ENCODE results near the gene CYSTM1.

CYSTM1 gene

DNA sequence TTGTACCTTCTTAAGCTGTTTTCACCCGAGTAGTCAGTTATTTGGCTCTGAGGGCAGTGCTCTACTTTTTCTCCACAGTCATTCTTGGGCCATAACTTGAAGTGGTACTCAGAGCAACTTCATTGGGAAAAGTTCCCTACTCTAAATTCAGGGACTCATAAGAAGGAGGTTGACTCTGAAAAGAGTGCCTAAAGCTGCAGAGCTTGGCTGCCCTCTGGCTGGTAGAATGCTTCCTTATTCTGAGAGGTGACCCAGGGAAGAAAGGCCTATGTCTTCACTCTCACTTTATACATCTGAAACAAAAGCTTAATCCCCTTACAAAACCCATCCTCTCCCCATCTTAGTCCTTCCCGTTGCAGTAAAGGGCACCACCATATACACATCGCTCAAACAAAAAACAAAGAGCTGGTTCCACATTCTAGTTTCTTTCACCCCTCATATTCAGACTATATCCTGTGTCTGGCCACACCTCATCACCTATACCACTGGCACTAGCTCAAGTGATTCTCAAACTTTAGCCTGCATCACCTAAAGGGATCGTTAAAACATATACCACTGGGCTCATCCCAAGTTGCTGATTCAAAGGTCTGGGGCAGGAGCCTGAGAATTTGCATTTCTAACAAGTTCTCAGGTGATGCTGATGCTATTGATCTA, 41.3 kb upstream of the CYSTM1 start:
- TF ChIP-seq, protein P1, sequence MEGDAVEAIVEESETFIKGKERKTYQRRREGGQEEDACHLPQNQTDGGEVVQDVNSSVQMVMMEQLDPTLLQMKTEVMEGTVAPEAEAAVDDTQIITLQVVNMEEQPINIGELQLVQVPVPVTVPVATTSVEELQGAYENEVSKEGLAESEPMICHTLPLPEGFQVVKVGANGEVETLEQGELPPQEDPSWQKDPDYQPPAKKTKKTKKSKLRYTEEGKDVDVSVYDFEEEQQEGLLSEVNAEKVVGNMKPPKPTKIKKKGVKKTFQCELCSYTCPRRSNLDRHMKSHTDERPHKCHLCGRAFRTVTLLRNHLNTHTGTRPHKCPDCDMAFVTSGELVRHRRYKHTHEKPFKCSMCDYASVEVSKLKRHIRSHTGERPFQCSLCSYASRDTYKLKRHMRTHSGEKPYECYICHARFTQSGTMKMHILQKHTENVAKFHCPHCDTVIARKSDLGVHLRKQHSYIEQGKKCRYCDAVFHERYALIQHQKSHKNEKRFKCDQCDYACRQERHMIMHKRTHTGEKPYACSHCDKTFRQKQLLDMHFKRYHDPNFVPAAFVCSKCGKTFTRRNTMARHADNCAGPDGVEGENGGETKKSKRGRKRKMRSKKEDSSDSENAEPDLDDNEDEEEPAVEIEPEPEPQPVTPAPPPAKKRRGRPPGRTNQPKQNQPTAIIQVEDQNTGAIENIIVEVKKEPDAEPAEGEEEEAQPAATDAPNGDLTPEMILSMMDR (IDR thresholded peaks at IDR 0.05; ENCODE audit: insufficient read depth, low read depth, low read length, missing control alignments): no peak
- H3K4me3 ChIP-seq (ENCODE audit: low read depth, low read length): no peak overlapping the region
- no peak for DNase-seq (ENCODE audit: low read depth)

DNA sequence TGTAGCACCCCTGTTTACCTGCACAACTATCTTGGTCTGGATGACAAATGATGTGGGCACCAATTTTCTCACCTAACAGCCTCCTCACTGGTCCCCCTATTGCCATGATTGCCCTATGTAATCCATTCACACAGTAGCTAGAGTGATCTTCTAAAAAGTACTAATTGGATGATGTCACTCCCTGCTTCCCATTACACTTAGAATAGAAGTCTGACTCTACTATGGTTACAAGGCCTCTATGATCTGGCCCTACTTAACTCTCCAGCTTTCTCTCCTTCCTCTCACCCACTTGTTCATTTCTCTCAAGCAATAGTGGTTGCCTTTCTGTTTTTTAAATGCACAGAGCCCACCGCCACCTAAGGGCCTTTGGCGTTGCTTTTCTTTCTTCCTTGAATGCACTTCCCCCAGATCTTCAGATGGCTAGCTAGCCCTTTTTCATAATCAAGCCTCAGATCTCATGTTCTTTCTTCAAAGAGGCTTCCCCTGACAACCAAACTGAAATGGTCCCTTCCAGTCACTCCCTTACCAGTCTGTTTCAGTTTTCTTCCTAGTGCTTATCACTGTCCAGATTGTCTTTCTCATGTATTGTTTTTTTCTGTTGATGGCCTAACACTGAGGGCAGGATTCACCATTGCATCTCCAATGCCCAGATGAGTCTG, 40.6 kb upstream of the CYSTM1 start:
- TF ChIP-seq, protein P1 (IDR thresholded peaks at IDR 0.05; ENCODE audit: insufficient read depth, low read depth, low read length, missing control alignments): no peak
- no peak for DNase-seq (ENCODE audit: low read depth)
- H3K4me3 ChIP-seq (ENCODE audit: low read depth, low read length): no peak overlapping the region

DNA sequence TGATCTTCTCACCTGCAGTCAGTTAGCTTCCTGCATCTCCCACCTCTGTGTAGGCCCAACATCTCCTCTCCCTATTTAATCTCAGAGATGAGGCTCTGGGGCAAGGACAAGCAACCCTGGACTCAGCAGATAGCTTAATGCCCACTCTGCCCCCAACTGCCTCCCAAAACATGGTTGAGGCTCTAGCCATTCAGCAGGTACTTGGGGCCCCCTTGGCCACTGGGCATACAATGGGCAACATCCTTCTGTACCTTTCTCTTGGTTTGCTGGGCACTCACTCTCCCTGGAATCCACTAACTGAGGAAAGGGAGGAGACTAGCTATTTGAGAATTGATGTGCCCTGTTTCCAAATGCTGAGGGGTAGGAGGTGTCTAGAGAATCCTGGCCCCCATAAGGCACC, 39.9 kb upstream of the CYSTM1 start:
- no peak overlapping the region for H3K4me3 ChIP-seq (ENCODE audit: low read depth, low read length)
- TF ChIP-seq, protein P1 (IDR thresholded peaks at IDR 0.05; ENCODE audit: insufficient read depth, low read depth, low read length, missing control alignments): no peak
- DNase-seq (ENCODE audit: low read depth): no peak

DNA sequence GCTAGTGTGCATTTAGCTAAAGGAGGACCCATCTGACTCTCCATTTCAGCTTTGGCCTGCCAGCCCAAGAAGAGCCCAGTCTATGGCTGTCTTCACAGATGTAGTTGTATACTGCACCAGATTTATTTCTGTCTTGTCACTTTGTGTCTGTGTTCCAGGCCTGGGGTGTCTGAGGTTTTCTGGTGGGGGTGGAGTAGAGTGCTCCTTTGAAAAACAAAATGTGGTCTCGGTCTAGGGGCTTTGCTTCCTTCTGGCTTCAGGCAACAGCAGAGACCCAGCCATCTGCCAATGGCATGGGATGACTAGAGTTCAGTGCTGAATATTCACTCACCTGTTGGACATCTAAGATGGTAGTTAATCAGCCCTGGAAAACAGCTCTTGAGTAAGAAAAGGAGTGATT, 38.4 kb upstream of the CYSTM1 start:
- TF ChIP-seq, protein P1 (IDR thresholded peaks at IDR 0.05; ENCODE audit: insufficient read depth, low read depth, low read length, missing control alignments): no peak
- no peak overlapping the region for H3K4me3 ChIP-seq (ENCODE audit: low read depth, low read length)
- no peak for DNase-seq (ENCODE audit: low read depth)

DNA sequence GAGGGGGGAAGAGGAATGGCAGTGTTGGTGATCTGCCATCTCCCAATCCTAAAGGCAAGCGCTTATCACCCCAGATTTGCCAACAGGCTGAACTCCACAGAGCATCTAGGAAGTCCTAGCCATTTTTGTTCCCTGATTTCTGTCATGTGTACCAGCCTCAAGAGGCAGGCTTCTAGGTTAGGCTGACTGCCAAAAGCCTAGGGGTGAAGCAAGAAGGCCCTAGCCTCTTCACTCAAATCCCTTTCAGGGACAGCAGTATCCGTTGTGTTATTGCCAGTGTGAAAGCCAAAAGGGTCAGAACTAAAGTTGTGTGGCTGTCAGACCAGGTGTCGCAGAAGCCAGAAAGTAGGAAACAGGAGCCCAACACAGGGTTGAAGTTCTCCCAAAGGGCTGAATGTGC, 34.6 kb upstream of the CYSTM1 start:
- TF ChIP-seq, protein P1 (IDR thresholded peaks at IDR 0.05; ENCODE audit: insufficient read depth, low read depth, low read length, missing control alignments): no peak
- no peak overlapping the region for H3K4me3 ChIP-seq (ENCODE audit: low read depth, low read length)
- DNase-seq (ENCODE audit: low read depth): no peak

DNA sequence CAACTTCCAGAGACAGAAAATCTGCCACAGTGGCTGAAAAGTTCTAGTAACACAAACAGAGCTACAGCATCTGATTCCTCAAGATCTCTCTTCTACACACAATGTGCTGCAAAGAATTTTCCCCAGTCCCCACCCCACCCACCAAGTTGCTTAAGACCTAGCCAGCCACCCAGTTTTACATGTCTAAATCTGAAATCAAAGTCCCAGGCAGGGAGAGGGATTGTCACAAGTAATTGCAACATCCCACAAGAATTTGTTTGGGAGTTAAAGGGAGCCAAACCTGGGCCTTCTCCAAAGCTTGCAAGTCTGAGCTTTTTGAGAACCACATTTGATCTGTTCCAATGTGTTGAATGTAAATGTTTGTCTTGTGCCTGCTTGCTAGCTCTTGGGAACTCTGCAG, 33.7 kb upstream of the CYSTM1 start:
- no peak for DNase-seq (ENCODE audit: low read depth)
- TF ChIP-seq, protein P1 (IDR thresholded peaks at IDR 0.05; ENCODE audit: insufficient read depth, low read depth, low read length, missing control alignments): no peak
- H3K4me3 ChIP-seq (ENCODE audit: low read depth, low read length): no peak overlapping the region

DNA sequence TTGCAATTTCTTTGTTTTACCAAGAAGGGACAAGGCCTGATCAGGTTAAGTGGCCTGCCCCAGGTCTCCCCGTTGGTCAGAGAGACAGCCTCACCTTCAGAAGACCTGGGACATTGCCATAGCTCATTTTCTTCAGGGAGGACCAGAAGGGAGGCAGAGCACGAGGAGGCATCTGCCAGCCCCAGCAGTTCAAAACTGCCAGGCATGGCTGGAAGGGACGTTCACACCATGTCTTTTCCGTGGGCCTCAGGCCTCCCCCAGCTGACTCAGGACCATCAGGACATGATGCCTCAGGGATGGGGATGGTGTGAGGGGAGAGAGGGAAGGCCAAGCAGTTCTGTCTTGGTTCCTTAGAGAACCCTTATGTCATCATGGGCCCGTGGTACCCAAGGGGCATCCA, 32.7 kb upstream of the CYSTM1 start:
- no peak overlapping the region for H3K4me3 ChIP-seq (ENCODE audit: low read depth, low read length)
- TF ChIP-seq, protein P1 (IDR thresholded peaks at IDR 0.05; ENCODE audit: insufficient read depth, low read depth, low read length, missing control alignments): no peak
- no peak for DNase-seq (ENCODE audit: low read depth)

Data from GM12865 (cell line).